ENCODE measurements around the gene TDRD10.
A peak's percentile ranks its signal among the peaks of the same experiment; 100 is the strongest.

Gene TDRD10

GRCh38 chr1:154502066-154502743 lies at the start of gene TDRD10, which contains the start of gene SHE:
TDRD10 (plus strand) TSS chr1:154502219; CDS start chr1:154506904, 4,685 bp downstream.
SHE (minus strand) TSS chr1:154502412; CDS start chr1:154502026, 386 bp downstream.
- DNase-seq, result no peak

GRCh38 chr1:154453161-154453560 lies 48.9 kb upstream of the TDRD10 start:
- no peak for DNase-seq

GRCh38 chr1:154453574-154454352 lies 48.3 kb upstream of the TDRD10 start:
- DNase-seq, result no peak

GRCh38 chr1:154454386-154455120 lies 47.5 kb upstream of the TDRD10 start:
- DNase-seq, result no peak

GRCh38 chr1:154456631-154457030 lies 45.4 kb upstream of the TDRD10 start:
- DNase-seq, result no peak

- DNase-seq, result no peak
Measured at GRCh38 chr1:154459080-154459479, 42.9 kb upstream of the TDRD10 start.

GRCh38 chr1:154460695-154461260 lies 41.2 kb upstream of the TDRD10 start:
- DNase-seq, result no peak

GRCh38 chr1:154463512-154463990 lies 38.5 kb upstream of the TDRD10 start:
- DNase-seq, result no peak

GRCh38 chr1:154465621-154466195 lies 36.3 kb upstream of the TDRD10 start:
- no peak for DNase-seq

- no peak for DNase-seq
Measured at GRCh38 chr1:154466206-154466605, 35.8 kb upstream of the TDRD10 start.

GRCh38 chr1:154466921-154467417 lies 35.0 kb upstream of the TDRD10 start:
- DNase-seq, result no peak

GRCh38 chr1:154467434-154468102 lies 34.5 kb upstream of the TDRD10 start:
- no peak for DNase-seq

GRCh38 chr1:154468535-154469250 lies 33.3 kb upstream of the TDRD10 start:
- DNase-seq, result no peak

- DNase-seq, result no peak
Measured at GRCh38 chr1:154469844-154470560, 32.0 kb upstream of the TDRD10 start.

GRCh38 chr1:154471304-154471703 lies 30.7 kb upstream of the TDRD10 start:
- DNase-seq, result no peak

GRCh38 chr1:154474802-154475201 lies 27.2 kb upstream of the TDRD10 start:
- DNase-seq, result no peak

GRCh38 chr1:154476791-154477190 lies 25.2 kb upstream of the TDRD10 start:
- no peak for DNase-seq

GRCh38 chr1:154478013-154478412 lies 24.0 kb upstream of the TDRD10 start:
- no peak for DNase-seq

GRCh38 chr1:154478639-154479038 lies 23.4 kb upstream of the TDRD10 start:
- DNase-seq, result no peak

- peak; percentile 51 for DNase-seq
Measured at GRCh38 chr1:154479764-154480421, 22.1 kb upstream of the TDRD10 start.
